GM21717 (cell line): ENCODE results near the gene IDI1.
"Not testable (repeated sequence)": the region's sequence is repeated elsewhere in the genome, so short reads cannot be mapped to it uniquely, and the experiment has no call there.

Source experiments
- ATAC-seq: cut with Tn5 transposase; IDR thresholded peaks from one replicate; pipeline ENCODE4 v1.9.1; 2021; ENCODE audit warnings: mild to moderate bottlenecking, moderate library complexity; ENCODE audit not compliant: unreplicated experiment

The IDI1 gene

DNA sequence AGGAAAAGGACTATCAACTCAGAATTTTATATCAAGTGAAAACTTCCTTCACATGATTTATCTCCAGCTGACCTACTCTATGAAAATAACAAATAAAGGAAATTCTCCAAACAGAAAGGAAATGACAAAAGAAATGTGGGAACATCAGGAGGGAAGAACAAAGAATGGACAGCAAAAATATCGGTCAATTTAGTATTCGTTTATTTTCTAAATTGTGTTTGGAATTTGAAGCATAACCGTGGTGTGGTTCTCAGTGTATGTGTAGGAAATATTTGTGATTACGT, 16.0 kb upstream of the IDI1 start:
- ATAC-seq, result no peak

GRCh38 chr10:1063232-1063865, 14.4 kb upstream of the IDI1 start:
- ATAC-seq, result no peak

DNA sequence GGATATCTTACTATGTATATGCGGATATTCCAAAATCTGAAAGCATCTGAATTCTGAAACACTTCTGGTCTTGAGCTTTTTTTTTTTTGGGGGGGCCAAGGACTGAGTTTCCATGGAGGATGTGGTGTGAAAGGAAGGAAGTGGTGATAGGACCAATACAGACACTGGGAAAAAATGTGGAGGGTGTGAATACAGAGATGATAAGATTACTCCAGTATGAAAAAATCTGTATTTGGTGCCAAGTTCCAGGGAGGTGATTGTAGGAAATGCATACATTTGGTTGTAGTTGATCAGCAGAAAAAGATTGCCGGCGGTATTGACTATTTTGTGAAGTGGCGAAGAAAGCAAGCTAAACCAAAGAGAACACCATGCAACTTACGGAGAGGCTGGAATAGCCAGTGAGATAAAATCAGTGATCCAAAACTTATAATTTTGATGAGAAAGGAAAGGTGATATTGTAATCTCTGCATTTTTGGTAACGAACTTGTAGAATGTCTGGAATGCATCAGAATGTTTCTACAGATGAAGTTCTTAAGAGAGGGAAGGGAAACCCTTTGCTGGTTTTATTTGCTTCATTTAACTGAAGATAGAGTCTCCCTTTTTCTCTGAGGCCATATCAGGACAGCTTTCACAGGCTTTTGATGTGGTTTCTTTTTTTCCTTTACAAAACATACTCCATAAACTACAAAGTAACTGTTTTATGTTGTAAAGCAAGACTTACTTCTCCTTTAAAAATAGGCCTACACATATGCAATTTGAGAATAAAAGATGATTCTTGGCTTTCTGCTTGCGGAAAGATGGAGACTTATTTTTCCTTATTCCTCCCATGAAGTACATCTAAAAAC, 13.2 kb upstream of the IDI1 start:
- no peak for ATAC-seq

DNA sequence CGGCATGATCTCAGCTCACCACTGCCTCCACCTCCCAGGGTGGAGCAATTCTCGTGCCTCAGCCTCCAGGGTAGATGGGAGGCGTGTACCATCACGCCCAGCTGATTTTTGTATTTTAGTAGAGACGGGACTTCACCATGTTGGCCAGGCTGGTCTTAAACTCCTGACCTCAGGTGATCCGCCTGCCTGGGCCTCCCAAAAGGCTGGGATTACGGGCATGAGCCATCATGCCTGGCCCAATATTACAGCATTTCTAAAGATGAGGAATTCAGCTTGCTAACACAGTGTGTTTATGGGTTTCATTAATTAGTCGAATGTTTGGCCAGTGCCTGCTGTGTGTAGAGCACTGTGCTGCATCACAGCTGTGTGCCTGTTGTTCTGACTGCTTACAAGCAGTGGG, 11.0 kb upstream of the IDI1 start:
- ATAC-seq, result no peak

GRCh38 chr10:1058017-1058416, 9.1 kb upstream of the IDI1 start:
- no peak for ATAC-seq

DNA sequence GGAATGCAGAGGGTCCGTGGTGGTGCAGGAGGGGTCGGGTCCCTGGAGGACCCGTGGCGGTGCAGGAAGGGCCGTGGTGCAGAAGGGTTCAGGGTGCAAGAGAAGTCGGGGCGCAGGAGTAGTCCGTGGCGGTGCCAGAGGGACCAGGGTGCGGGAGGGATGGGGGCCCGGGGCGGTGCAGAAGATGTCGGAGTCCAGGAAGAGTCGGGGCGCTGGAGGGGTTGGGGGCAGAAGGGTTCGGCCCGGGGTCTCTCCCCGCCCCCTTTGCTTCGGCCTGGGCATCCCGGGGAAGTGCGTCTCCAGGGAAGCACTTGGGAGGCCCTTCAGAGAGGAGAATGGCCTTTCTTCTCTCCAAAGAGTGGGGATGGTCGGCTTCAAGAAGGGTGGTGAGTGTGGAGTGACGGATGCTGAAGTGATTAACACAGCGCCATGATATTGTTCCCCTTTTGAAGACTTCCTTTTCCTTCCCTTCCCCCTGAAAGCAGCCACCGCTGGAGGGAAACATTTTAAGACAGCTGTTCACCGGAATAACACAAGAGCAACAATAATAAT, 8.3 kb upstream of the IDI1 start:
- ATAC-seq, result no peak

DNA sequence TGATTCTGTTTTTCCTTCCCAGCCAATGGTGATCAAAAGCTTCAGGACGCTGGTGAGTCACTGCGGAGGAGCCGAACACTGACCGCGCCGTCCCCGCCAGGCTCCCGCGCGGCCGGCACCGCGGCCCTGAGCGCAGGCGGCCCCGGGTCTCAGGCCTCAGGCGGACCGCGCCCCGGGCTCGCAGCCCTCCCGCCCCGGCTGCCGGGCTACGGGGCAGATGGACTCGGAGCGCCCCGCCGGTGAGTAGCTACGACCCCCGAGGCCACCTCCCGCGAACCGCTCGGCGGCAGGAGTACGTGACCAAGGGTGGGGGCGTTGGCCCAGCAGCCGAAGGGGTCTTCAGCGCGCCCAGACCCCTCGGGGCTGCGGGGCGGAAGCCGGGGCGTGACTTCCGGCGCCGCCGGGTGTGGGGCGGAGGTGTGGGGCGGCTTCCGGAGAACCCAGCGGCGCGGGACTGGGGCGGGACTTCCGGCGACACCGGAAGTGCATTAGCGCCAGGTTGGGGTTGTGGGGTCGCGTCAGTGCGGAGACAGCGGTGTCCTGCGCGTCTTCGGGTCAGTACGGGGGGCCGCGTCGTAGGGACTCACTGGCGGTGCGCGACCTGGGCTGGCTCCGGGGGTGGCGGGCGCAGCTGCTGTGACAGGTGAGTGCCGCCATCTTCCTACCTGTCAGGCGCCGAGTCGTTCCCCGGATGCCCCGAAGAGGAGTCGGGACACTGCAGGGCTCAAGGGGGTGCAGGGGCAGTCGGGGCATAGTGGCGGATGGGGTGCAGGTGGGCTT, 7.6 kb upstream of the IDI1 start, which contains the start of gene WDR37:
WDR37 (plus strand) TSS at position 60 of the 780 bp plus-strand sequence. CDS start 15,771 bp downstream, outside the sequence.
- ATAC-seq, result peak; percentile 89

GRCh38 chr10:1054684-1055083, 5.8 kb upstream of the IDI1 start:
- ATAC-seq, result no peak

- no peak for ATAC-seq
Measured at GRCh38 chr10:1050554-1050953, 1.6 kb upstream of the IDI1 start.

DNA sequence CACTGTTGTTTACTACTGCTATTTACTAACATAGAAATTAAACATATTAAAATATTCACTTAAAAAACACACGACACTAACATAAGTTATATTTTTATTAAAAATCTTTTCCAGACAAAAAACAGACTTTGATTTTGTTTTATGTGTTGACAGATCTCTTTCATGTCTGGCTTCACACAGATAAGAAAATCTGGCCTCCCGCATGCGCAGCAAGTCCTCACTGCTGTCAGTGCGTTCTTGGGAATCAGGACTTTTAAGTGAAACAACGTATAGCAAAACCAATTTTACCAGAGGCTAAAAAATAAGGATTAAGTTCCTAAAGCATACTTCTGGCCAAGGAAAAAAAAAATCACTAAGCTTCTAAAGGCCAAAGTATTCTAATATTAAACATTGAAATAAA, 1.2 kb upstream of the IDI1 start:
- ATAC-seq, result no peak

GRCh38 chr10:1049425-1049958, 573 bp upstream of the IDI1 start:
- no peak for ATAC-seq

DNA sequence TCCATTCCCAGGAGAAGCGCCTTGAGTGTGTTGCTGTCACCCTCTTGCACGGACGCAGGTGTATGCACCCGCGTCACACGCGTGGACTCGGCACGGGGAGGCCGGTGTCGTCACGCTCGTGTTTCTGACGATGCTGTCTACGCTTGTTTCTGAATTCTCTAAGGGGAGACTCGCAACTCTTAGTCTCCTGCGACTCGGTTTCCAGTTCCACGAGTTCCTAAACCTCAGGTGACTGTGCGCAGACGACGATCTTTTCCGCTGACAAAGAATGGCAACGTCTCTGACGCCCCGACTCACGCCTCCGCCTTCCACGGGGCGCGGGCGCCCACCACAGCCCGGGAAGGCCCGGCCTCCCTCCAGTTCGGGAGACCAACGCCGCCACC, 579 bp downstream of the IDI1 start:
- peak; percentile 13 for ATAC-seq

DNA sequence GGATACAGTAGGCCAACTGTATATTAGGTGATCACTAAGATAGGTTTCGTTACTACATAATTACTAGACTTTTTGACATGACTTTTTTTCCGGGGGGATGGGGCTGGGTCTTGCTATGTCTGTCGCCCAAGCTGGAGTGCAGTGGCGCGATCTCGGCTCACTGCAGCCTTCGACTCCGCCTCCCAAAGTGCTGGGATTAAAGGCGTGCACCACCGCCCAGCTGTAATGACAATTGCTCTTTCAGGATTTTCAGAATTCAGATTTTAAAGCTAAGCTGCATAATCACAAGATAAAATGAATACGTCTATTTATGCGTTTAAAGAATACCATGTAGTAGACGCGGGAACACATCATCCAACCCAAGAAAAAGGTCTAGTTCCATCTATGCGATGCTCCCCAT, 982 bp downstream of the IDI1 start:
- no peak for ATAC-seq

DNA sequence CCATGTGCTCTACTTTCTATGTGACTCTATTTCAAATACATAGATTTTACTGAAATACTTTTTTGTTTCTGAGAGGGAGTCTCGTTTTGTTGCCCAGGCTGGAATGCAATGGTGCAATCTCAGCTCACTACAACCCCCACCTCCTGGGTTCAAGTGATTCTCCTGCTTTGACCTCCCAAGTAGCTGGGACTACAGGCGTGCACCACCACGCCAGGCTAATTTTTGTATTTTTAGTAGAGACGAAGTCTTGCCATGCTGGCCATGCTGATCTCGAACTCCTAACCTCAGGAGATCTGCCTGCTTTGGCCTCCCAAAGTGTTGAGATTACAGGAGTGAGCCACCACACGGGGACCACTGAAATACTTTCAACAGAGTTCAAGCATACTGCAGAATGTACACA, 3.5 kb downstream of the IDI1 start:
- no peak for ATAC-seq

DNA sequence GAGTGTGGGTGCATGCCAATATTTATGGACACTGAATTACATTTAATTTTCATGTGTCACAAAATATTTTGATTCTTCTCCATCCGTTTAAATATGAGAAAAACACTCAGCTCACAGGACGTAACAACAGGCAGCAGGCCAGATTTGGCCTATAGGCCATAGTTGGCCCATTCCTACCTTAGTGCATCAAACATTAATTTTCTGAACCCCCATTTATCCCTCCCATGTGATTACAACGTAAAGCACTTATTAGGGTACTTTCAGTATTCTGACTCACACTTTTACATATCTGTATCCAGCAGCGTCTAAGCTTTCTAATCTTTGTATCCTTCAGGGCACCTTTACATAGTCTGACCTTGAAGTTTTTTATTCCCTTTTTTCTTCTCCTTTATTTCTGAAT, 4.0 kb downstream of the IDI1 start:
- ATAC-seq, result no peak

DNA sequence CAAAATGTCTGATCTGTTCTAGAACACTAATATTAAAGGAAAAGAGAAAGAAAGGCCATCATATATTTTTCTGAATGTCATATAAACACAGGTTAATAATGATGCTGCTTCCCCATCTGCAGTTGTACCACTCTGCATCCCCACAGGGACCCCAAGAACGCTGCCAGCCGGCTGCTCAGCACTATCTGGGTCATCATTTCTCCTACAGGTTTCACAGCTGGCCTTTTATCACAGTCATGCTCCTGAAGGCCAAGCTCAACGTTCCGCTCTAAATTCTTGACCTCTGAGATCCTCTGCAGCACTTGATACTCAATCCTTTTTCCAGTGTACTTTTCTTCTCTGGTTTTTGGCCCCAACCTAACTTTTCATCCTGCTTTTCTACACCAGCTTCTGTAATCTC, 4.8 kb downstream of the IDI1 start:
- no peak for ATAC-seq

DNA sequence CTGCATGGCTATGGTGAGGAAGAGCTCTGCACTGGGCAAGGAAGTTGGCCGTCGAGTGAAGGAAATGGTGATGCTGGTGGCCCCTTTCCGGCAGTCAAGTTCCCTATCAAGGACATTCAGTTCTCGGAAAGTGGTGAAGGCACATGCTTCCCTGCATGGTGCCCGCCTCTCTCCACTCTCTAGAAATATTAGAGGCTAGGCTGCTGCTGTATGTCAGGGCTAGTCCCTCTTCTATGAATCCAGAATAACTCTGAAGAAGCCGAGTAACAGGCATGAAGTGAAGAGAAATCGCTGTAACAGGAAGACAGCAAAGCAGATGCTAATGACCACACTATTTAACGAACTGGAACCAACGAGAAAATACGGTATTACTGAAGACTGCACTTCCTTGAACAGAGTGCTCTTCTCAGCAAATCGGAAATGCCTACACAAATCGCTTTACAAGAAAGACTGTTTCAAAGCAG, 5.4 kb downstream of the IDI1 start:
- peak; percentile 42 for ATAC-seq

DNA sequence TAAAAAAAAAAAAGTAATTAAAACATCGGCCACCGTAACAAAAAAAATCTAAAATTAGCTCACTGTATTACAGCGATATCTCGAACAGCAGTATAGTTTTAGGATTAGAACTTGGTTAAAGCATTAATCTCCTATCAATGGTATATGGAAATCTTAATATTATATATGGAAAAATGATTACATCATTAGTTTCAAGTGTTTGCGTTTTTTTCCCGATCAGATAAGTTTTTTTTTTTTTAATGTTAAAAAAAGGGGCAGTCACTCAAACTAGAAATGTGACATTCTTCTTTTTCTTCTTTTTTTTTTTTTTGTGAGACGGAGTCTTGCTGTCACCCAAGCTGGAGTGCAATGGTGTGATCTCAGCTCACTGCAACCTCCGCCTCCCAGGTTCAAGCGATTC, 7.4 kb downstream of the IDI1 start:
- no peak for ATAC-seq

GRCh38 chr10:1040133-1040532, 8.8 kb downstream of the IDI1 start:
- ATAC-seq, result no peak

DNA sequence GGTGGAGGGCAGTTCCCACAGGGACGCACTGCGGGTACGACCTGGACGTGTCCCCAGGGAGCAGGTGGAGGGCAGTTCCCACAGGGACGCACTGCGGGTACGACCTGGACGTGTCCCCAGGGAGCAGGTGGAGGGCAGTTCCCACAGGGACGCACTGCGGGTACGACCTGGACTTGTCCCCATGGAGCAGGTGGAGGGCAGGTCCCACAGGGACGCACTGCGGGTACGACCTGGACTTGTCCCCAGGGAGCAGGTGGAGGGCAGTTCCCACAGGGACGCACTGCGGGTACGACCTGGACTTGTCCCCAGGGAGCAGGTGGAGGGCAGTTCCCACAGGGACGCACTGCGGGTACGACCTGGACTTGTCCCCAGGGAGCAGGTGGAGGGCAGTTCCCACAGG, 10.2 kb downstream of the IDI1 start:
- not testable (repeated sequence) for ATAC-seq

- no peak for ATAC-seq
Measured at GRCh38 chr10:1037098-1037497, 11.8 kb downstream of the IDI1 start.
